Right ventricle myocardium superior (tissue), 1 donor: ENCODE results near the gene GHR. TPM values are rescaled to one million over a fixed set of nuclear protein-coding genes. Genes with fewer than 3 reads are reported as not detected.
A peak's percentile ranks its signal among the peaks of the same experiment; 100 is the strongest.

Source experiments
- ATAC-seq: fragments of 200-7000 bp; cut with Tn5 transposase; one replicate; pipeline ENCODE4 v1.9.1; 2020; ENCODE audit warnings: mild to moderate bottlenecking; ENCODE audit not compliant: poor library complexity
- DNase-seq: peaks from one replicate; pipeline ENCODE4 v3.0.0-alpha.2; 2020
- intact Hi-C: fragments of 100-400 bp; cut with DNase I; formaldehyde crosslinking; loops from one replicate; pipeline ENCODE4 v1.11.2; 2022
- total RNA-seq: library from RNA; stranded (reverse); fragmentation: NEBNext Ultra II Directional; extraction: Animal tissue kit (Norgen Biotek cat#: 25700); gene quantifications from one replicate; pipeline ENCODE4 v1.2.1, GENCODE V29; 2021
- donor health status: DM: no; HTN: yes; CAD: no; lungs with severe emphysema.

The GHR gene
- total RNA-seq, 1 donor from 2014 or later: 12.8 TPM

- DNase-seq (peak; percentile 50), ATAC-seq (peak; percentile 45)
- intact Hi-C loops: loop anchor here (2.0 to 10.0 kb wide), 2 partner anchors 159 to 181 kb away; no protein-coding TSS in a partner anchor
These were observed 160.1 kb downstream of the GHR start for GRCh38 chr5:42583322-42583721.

GRCh38 chr5:42586625-42587024 is 163.4 kb downstream of the GHR start:
- intact Hi-C loops: loop anchor here (10.0 kb wide), 1 partner anchor 178 kb away; no protein-coding TSS in a partner anchor
- ATAC-seq: peak; percentile 81
- peak; percentile 73 for DNase-seq

- ATAC-seq (peak; percentile 26), DNase-seq (no peak)
- intact Hi-C loops: loop anchor here (10.0 kb wide), 1 partner anchor 178 kb away; no protein-coding TSS in a partner anchor
These were observed 164.0 kb downstream of the GHR start for GRCh38 chr5:42587096-42587723.

GRCh38 chr5:42590566-42590965 is 167.3 kb downstream of the GHR start:
- peak; percentile 19 for ATAC-seq
- no peak for DNase-seq
- intact Hi-C loops: no loop called here

GRCh38 chr5:42591015-42591414 is 167.8 kb downstream of the GHR start:
- DNase-seq: peak; percentile 81
- peak; percentile 88 for ATAC-seq
- intact Hi-C loops: no loop called here

GRCh38 chr5:42592401-42593140 is 169.3 kb downstream of the GHR start:
- DNase-seq (no peak), ATAC-seq (no peak)
- intact Hi-C loops: no loop called here

GRCh38 chr5:42593591-42593990 is 170.4 kb downstream of the GHR start:
- ATAC-seq (no peak), DNase-seq (no peak)
- intact Hi-C loops: no loop called here

- no peak for ATAC-seq
- intact Hi-C loops: no loop called here
- DNase-seq: no peak
These were observed 172.4 kb downstream of the GHR start for GRCh38 chr5:42595597-42595996.

- intact Hi-C loops: no loop called here
- no peak for DNase-seq
- ATAC-seq: no peak
These were observed 173.6 kb downstream of the GHR start for GRCh38 chr5:42596817-42597216.

- intact Hi-C loops: no loop called here
- ATAC-seq: peak; percentile 95
- peak; percentile 30 for DNase-seq
These were observed 174.2 kb downstream of the GHR start for GRCh38 chr5:42597318-42597937.

GRCh38 chr5:42598311-42598710 is 175.1 kb downstream of the GHR start:
- DNase-seq (no peak), ATAC-seq (no peak)
- intact Hi-C loops: no loop called here

GRCh38 chr5:42599106-42599505 is 175.9 kb downstream of the GHR start:
- no peak for DNase-seq
- ATAC-seq: no peak
- intact Hi-C loops: no loop called here

- intact Hi-C loops: no loop called here
- DNase-seq: no peak
These were observed 177.2 kb downstream of the GHR start for GRCh38 chr5:42600441-42600840.

GRCh38 chr5:42604171-42604711 is 181.0 kb downstream of the GHR start:
- DNase-seq (no peak), ATAC-seq (no peak)
- intact Hi-C loops: no loop called here

More at GRCh38 chr5:42600441-42600840, 177.2 kb downstream of the GHR start:
- ATAC-seq: no peak

GRCh38 chr5:42605490-42605889 is 182.3 kb downstream of the GHR start:
- ATAC-seq: no peak
- intact Hi-C loops: no loop called here
- DNase-seq: no peak

GRCh38 chr5:42606464-42606869 is 183.2 kb downstream of the GHR start:
- intact Hi-C loops: no loop called here
- ATAC-seq (no peak), DNase-seq (no peak)

- DNase-seq (no peak), ATAC-seq (no peak)
- intact Hi-C loops: no loop called here
These were observed 188.2 kb downstream of the GHR start for GRCh38 chr5:42611437-42611836.

- intact Hi-C loops: no loop called here
- ATAC-seq (no peak), DNase-seq (no peak)
These were observed 189.6 kb downstream of the GHR start for GRCh38 chr5:42612750-42613366.

- intact Hi-C loops: no loop called here
- ATAC-seq (no peak), DNase-seq (no peak)
These were observed 191.3 kb downstream of the GHR start for GRCh38 chr5:42614509-42614908.
